NCI-H2107 treated with DMSO at 0.1 percent for 48 hours (cell line): ENCODE measurements around the gene CTRB1.

Experiments used
- DNase-seq: peaks from one replicate; lab custom pipeline; 2025; ENCODE audit not compliant: unreplicated experiment; lab: John Stamatoyannopoulos, UW

Gene CTRB1

GRCh38 chr16:75225092-75225491 is 6.3 kb downstream of the CTRB1 start:
- no peak for DNase-seq

DNA sequence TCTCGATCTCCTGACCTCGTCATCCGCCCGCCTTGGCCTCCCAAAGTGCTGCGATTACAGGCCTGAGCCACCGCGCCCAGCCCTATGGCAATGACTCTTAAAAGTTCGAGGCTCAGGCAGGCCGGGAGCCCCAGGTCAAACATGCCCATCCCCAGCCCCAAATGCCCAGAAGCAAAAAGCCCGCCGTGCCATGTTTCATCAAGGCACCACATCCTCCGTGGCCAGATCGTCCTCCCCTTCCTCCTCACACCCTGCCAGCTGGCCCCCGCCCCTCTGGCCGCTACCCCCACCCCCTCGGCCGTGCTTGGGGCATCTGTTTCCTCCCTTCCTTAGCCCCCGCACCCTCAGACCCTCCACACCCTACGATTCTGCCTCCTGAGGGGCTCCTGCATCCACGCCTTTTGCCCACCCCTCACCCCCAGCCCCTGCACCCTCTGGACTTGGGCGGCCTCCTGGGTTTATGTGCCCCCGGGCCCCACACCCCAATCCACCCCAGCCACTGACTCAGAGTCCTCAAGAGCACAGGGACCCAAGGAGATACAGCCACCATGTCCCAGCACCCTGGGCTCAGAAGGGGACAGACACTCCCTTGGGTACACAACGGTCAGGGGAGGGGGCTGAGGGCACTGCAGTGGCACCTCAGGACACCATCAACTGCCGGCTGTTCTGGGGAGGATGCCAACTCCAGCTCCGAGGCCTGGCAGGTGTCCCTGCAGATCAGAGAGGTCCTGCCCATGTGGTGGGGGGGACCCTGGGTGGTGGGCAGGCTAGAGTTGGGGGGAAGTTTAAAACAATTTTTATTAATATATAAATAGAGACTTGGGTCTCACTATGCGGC is 7.1 kb downstream of the CTRB1 start:
- DNase-seq = no peak

- no peak for DNase-seq
Observed at GRCh38 chr16:75226550-75227360, 8.0 kb downstream of the CTRB1 start.

- DNase-seq = no peak
Observed at GRCh38 chr16:75227361-75228142, 8.8 kb downstream of the CTRB1 start.

DNA sequence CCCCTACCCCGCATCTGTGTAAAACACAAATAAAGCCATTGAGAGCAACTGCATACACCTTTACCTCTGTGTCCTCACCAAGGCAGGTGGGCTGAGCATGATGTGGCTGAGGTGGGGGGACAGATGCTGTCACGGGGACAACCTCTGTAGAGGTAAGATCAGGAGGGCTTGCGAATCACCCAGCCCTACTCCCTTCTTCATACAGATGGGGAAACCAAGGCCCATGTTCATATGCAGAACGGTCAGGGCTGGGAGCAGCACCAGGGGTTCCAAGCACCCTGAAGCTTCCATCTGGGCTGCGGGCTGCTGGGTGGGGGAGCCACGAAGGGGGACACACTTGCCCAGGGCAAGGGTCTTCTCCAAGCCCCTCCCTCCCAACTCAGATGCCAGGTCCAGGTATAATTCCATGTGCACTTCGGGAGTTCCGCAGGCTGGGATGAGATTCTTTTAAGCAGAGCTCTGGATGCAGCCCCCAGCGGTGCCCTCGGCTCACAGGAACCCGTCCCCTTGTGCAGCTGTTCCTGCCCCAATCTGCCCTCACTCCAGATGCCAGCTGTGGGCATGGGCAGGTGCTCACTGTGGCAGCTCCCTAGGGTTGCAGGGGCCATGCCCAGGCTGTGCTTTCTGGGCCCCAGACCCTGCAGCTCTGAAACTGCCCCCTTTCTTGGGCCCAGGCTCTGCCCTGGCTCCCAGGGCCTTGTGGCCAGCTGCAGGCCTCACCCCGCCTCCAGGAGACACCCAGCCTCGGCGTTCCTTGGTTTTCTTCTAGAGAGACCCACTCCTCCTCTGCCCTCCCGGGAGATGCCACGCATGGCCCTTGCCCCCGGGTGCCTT is 9.6 kb downstream of the CTRB1 start:
- DNase-seq = no peak

DNA sequence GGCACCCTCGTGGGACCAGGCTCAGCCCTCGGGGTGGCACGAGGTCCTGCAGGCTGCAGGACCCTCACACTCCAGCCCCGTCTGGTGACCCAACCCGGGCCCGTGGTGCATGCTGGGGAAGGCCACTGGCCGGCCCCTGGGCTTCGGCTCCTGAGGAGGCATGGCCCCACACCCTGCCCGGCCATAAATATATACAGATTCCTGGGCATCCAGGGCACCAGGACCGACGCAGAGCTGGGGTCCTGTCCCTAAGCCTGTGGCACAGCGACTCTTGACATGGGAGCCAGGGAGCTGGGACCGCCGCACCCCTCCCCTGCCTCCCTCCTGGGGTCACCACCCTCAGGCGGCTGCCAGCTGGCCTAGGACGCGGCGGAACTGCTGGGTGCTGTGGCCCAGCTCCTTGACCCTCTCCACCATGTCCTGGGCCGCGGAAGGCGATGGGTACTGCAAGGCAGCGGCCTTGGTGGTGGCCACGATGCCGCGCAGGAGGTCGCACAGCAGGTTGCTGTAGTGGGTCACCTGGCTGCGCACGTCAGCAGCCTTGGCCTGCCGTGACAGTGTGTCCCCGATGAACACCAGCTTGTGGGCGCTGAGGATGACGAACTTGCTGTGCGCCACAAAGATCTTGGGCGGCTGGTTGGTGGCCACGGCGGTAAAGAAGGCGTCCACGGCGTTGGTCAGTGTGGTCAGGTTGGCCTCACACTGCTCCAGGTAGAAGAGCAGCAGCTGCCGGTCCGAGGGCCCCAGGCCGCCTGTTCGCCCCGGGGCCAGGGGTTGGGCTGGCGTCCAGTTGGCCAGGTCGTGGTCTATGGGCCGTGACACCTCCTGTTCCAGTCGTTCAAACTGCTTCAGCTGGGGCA is 10.6 kb downstream of the CTRB1 start:
- DNase-seq = no peak

GRCh38 chr16:75230471-75231110 is 11.8 kb downstream of the CTRB1 start:
- no peak for DNase-seq

DNA sequence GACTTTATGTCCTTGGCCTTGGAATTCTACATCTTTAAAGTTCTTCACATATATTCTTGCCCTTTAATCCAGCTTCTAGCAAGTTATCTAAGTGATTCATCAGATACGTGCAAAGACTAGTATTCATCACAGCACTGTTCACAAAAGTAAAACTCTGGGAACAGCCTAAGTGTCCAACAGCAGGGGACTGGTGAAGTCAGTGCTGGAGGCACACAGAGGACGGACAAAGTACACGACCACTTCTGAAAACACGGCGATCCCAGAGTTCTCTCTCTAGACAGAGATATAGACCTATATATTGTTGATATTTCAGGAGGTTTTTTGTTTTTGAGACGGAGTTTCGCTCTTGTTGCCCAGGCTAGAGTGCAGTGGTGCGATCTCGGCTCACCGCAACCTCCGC is 12.8 kb downstream of the CTRB1 start:
- DNase-seq = no peak

- no peak for DNase-seq
Observed at GRCh38 chr16:75233611-75233938, 14.8 kb downstream of the CTRB1 start.

- no peak for DNase-seq
Observed at GRCh38 chr16:75234856-75235696, 16.3 kb downstream of the CTRB1 start.

DNA sequence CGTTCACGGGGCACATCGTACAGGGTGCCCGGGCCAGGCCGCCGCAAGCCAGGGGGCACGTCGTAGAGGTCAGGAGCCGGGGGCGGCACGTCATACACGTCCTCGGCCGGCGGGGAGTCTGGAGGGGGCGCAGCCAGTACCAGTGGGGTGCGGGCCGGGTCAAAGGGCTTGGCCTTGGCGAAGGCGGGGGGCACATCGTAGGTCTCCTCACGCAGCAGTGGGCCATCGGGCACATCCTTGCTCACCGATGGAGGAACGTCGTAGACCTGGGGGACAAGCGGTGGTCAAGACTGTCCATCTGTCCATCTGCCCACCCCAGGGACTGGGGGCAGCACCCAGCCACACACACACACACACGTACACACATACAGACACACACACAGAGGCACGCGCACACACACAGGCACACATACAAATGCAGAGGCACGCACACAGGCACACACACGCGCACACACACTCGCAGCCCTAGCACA is 17.0 kb downstream of the CTRB1 start:
- no peak for DNase-seq

DNA sequence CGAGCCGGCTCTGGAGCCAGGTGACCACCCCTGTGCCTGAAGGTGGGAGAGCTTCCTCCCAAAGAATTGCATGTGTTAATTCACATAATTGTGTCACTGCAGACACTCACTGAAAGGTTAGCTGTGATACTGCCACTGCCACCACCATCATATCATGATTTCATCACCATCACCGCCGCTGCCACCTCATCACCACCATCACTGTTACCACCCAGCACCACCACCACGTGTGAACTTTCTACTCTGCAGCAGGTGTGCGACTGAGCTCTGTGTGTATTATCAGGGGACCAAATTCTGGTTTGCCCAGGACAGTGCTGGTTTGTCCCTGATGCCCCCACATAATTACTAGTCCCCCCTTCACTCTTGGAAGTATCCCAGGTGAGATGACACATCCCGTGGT is 17.4 kb downstream of the CTRB1 start:
- DNase-seq = no peak

DNA sequence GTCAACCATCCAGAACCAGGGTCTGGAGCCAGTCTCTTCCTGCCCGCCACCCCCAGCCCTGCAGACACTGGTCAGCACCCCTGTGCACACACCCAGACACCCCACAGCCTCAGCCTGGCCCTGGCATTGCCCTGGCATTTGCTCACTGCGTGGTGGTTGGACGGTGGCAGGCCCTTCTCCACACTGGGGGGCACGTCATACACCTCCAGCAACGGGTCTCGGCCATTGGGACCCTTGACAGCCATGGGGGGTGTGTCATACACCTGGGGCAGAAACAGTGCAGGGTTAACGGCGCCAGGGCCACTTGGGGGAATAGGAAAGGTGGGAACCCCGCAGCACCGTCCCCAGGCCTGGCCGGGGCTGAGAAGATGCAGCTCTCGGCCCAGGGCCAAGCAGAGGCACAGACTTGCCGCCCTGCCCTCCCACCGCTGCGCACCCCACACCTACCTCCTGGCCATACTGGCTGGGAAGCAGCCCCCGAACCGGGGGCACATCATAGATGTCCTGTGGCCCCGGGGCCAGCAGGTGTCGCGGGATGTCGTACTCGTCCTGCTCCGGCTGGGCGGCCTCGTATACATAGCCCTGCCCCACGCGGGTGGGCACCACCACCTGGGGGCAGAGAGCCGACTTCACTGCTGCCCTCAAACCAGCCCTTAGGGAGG is 18.1 kb downstream of the CTRB1 start:
- DNase-seq = no peak

DNA sequence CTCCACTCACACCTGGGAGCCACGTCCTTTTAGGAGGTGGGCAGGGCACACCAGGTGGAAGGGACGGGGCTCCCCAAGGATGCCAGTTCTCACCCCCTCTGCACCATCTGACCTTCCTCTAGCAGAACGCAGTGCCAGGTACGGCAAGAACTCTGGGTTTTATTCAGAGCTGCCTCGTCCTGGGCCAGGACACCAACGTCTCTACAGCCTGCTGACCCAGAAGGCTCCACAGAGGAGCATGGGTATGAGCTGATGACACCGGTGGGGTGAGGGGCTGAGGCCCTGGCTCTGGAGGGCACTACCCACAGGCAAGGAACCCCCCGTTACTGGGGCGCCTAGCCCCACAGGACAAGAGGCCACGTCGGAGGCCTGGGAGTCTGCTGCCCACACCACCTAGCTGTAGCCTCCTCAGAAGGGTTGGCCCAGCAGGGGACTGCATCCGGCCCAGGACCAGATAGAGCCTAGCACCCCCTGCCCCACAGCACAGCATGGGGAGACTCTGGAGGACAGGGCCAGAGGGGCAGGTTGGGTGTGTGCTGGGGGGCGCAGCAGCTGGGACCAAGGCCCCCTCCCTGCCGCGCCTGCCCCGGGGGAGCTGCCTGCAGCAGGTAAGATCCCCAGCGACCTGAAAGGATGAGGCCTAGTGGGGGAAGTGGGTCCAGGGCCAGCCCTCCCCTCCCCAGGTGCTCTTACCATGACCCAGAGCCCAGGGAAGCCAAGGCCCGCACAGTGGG is 18.8 kb downstream of the CTRB1 start:
- DNase-seq = no peak

- DNase-seq = no peak
Observed at GRCh38 chr16:75238132-75238852, 19.5 kb downstream of the CTRB1 start.

DNA sequence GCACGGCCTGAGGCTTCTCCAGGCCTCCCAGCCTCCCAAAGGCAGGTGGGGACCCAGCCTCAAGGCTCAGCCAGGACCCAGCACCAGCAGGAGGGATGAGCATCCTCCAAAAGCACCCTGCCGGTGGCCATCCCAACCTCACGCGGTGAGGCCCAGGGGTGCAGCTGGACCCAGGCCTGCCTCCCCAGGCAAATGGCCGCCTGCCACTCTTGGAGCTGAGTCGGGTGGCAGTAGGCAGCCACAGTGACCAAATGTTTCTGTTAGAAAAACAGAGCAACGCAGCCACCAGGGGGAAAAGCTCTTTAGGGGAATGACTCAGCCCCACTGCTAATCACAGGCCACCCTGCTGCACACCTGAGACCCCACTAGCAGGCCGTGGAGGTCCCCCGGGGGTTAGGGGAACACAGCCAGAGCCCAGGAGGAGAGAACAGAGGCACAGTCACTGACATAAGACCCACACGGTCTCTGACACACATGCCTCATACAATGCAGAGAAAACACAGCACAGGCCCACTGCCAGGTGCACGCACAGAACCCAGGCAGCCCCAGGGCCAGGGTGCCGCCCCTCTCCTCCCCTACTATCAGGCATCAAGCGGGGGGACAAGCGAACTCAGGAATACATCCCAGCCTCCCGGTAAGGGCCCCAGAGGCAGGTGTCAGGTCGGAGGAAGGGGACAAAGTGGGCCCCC is 20.2 kb downstream of the CTRB1 start:
- no peak for DNase-seq
